ENCODE results near the gene LDLRAD1.

DNA sequence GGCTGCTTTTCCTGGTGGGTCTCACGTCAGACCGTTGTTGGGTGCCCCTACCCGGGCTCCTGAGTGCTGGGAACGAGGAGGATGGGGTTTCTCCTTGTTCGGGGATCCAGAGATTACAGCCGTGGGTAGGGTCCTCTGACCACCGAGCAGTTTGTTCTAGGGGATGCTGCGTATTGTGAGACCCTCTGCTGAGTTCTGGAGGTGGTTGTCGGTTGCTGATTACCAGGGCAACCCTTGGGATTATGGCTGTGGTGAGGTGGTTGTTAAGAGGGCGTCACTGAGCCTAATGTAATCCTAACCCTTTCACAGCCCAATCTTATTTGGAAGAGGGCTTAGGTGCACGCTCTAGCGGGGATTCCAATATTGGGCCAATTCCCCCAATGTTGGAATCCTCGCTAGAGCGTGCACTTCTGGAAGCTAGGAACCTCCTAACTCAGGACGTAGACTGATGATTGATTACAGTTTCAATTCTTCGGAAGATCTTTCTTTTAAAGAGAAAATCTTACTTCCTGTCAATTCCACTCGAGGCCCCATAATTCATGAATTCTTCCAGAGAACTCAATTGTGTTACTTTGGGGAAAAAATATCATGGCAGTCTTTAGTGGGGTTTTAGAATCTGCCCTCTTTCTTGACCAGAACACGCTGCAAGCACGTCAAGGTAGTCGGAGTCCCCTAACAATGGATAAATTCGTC lies 35.9 kb upstream of the LDLRAD1 start:
- TF ChIP-seq, protein P1, sequence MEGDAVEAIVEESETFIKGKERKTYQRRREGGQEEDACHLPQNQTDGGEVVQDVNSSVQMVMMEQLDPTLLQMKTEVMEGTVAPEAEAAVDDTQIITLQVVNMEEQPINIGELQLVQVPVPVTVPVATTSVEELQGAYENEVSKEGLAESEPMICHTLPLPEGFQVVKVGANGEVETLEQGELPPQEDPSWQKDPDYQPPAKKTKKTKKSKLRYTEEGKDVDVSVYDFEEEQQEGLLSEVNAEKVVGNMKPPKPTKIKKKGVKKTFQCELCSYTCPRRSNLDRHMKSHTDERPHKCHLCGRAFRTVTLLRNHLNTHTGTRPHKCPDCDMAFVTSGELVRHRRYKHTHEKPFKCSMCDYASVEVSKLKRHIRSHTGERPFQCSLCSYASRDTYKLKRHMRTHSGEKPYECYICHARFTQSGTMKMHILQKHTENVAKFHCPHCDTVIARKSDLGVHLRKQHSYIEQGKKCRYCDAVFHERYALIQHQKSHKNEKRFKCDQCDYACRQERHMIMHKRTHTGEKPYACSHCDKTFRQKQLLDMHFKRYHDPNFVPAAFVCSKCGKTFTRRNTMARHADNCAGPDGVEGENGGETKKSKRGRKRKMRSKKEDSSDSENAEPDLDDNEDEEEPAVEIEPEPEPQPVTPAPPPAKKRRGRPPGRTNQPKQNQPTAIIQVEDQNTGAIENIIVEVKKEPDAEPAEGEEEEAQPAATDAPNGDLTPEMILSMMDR (IDR thresholded peaks at IDR 0.05): no peak
- no peak for TF ChIP-seq ZFX (IDR thresholded peaks at IDR 0.05; ENCODE audit: borderline replicate concordance)

Measured in 22Rv1 (cell line).